HEK293 (cell line): Measurements from ENCODE around the gene STUM.

Source experiments
- HIC1 ChIP-seq: fragments of 450-650 bp; formaldehyde crosslinking; IDR thresholded peaks from 2 replicates; pipeline ENCODE4 v1.5.1; 2016; ENCODE audit warnings: missing biosample characterization, missing genetic modification characterization
- INSM2 ChIP-seq: fragments of 450-650 bp; formaldehyde crosslinking; IDR thresholded peaks from 2 replicates; pipeline ENCODE4 v1.5.1; 2016; ENCODE audit warnings: missing biosample characterization, missing genetic modification characterization
- MYNN ChIP-seq: fragments of 450-650 bp; formaldehyde crosslinking; IDR thresholded peaks from 2 replicates; pipeline ENCODE4 v1.5.1; 2016; ENCODE audit warnings: missing biosample characterization, missing genetic modification characterization, borderline replicate concordance
- PRDM1 ChIP-seq: fragments of 450-650 bp; formaldehyde crosslinking; IDR thresholded peaks from 2 replicates; pipeline ENCODE4; 2016; ENCODE audit warnings: missing biosample characterization, missing genetic modification characterization
- PRDM2 ChIP-seq: fragments of 450-650 bp; formaldehyde crosslinking; IDR thresholded peaks from 2 replicates; pipeline ENCODE4 v1.5.1; 2016; ENCODE audit warnings: missing biosample characterization, missing genetic modification characterization, borderline replicate concordance
- ZBTB6 ChIP-seq: fragments of 450-650 bp; formaldehyde crosslinking; IDR thresholded peaks from 2 replicates; pipeline ENCODE4 v1.5.1; 2017; ENCODE audit warnings: missing biosample characterization, missing genetic modification characterization
- ZBTB8A ChIP-seq: fragments of 450-650 bp; formaldehyde crosslinking; IDR thresholded peaks from 2 replicates; pipeline ENCODE4 v1.5.1; 2016; ENCODE audit warnings: missing biosample characterization, missing genetic modification characterization
- ZFP37 ChIP-seq: fragments of 450-650 bp; formaldehyde crosslinking; IDR thresholded peaks from 2 replicates; pipeline ENCODE4 v1.5.1; 2016; ENCODE audit warnings: missing biosample characterization, missing genetic modification characterization
- ZFP41 ChIP-seq: fragments of 450-650 bp; formaldehyde crosslinking; IDR thresholded peaks from 2 replicates; pipeline ENCODE4 v1.5.1; 2016; ENCODE audit warnings: missing biosample characterization, missing genetic modification characterization, borderline replicate concordance
- ZNF138 ChIP-seq: fragments of 450-650 bp; formaldehyde crosslinking; IDR thresholded peaks from 2 replicates; pipeline ENCODE4 v1.5.1; 2016; ENCODE audit warnings: missing biosample characterization, missing genetic modification characterization, borderline replicate concordance
- ZNF146 ChIP-seq: fragments of 450-650 bp; formaldehyde crosslinking; IDR thresholded peaks from 2 replicates; pipeline ENCODE4 v1.5.1; 2016; ENCODE audit warnings: missing biosample characterization, missing genetic modification characterization
- ZNF211 ChIP-seq: fragments of 450-650 bp; formaldehyde crosslinking; IDR thresholded peaks from 2 replicates; pipeline ENCODE4 v1.5.1; 2016; ENCODE audit warnings: low read depth, missing biosample characterization, missing genetic modification characterization
- ZNF274 ChIP-seq, 2 experiments: fragments of 200-500 bp in 1 of 2; fragments of 450-650 bp in 1 of 2; sonication (Bioruptor generic) in 1 of 2; formaldehyde crosslinking in 1 of 2; IDR thresholded peaks; 2 replicates each; pipeline versions ENCODE4 v1.5.1 to v1.6.1; 2014 to 2016; ENCODE audit warnings: borderline replicate concordance in 1 of 2, inconsistent platforms in 1 of 2, low read length in 1 of 2, missing biosample characterization in 1 of 2, missing genetic modification characterization in 1 of 2
- ZNF335 ChIP-seq: fragments of 450-650 bp; formaldehyde crosslinking; conservative IDR thresholded peaks from 2 replicates; pipeline ENCODE4 v1.5.1; 2016; ENCODE audit warnings: missing biosample characterization, missing genetic modification characterization
- ZNF37A ChIP-seq: fragments of 450-650 bp; IDR thresholded peaks from 2 replicates; pipeline ENCODE4 v1.5.1; 2018; ENCODE audit warnings: missing biosample characterization, missing genetic modification characterization
- ZNF513 ChIP-seq: fragments of 450-650 bp; IDR thresholded peaks from 2 replicates; pipeline ENCODE4 v1.5.1; 2018; ENCODE audit warnings: missing biosample characterization, missing genetic modification characterization
- ZNF549 ChIP-seq: fragments of 450-650 bp; IDR thresholded peaks from 2 replicates; pipeline ENCODE4 v1.5.1; 2018; ENCODE audit warnings: missing biosample characterization, missing genetic modification characterization, mild to moderate bottlenecking, inconsistent platforms, moderate library complexity
- ZNF629 ChIP-seq: fragments of 450-650 bp; formaldehyde crosslinking; IDR thresholded peaks from 2 replicates; pipeline ENCODE4 v1.5.1; 2017; ENCODE audit warnings: missing biosample characterization, missing genetic modification characterization
- ZNF639 ChIP-seq: fragments of 450-650 bp; formaldehyde crosslinking; IDR thresholded peaks from 2 replicates; pipeline ENCODE4 v1.5.1; 2016; ENCODE audit warnings: missing biosample characterization, missing genetic modification characterization
- ZNF660 ChIP-seq: fragments of 450-650 bp; IDR thresholded peaks from 2 replicates; pipeline ENCODE4 v1.5.1; 2018; ENCODE audit warnings: missing biosample characterization, mild to moderate bottlenecking, missing genetic modification characterization
- ZNF677 ChIP-seq: fragments of 450-650 bp; IDR thresholded peaks from 2 replicates; pipeline ENCODE4 v1.5.0; 2018; ENCODE audit warnings: missing biosample characterization, mild to moderate bottlenecking, missing genetic modification characterization, moderate library complexity
- ZNF701 ChIP-seq: fragments of 450-650 bp; formaldehyde crosslinking; IDR thresholded peaks from 2 replicates; pipeline ENCODE4 v1.5.1; 2016; ENCODE audit warnings: missing biosample characterization, missing genetic modification characterization
- ZNF76 ChIP-seq: fragments of 450-650 bp; formaldehyde crosslinking; IDR thresholded peaks from 2 replicates; pipeline ENCODE4; 2016; ENCODE audit warnings: low read depth, missing biosample characterization, missing genetic modification characterization, borderline replicate concordance

The STUM gene

GRCh38 chr1:226626577-226626956 lies 78.0 kb downstream of the STUM start (continued):
- no peak; the same call in 1 of the 2 replicates for TF ChIP-seq ZNF513 (tag by site-specific recombination)
- TF ChIP-seq ZNF76 (tag by site-specific recombination) = no peak; the same call in 1 of the 2 replicates
- no peak for TF ChIP-seq MYNN (tag by site-specific recombination)
- TF ChIP-seq ZNF335 (tag by site-specific recombination) = peak; percentile 55
- no peak for TF ChIP-seq ZNF274 (IDR thresholded peaks at IDR 0.05; ENCODE audit: low read length)
- no peak for TF ChIP-seq ZNF274 (tag by site-specific recombination; IDR thresholded peaks at IDR 0.05; ENCODE audit: borderline replicate concordance)
- TF ChIP-seq ZNF211 = no peak
- TF ChIP-seq ZFP41 (tag by site-specific recombination) = no peak
- no peak for TF ChIP-seq INSM2
- no peak for TF ChIP-seq ZFP37 (tag by site-specific recombination)
- TF ChIP-seq ZNF37A (tag by site-specific recombination) = 0 out of 2 replicates have a peak, but pooled peaks have one; percentile 58
- TF ChIP-seq ZNF660 = peak; percentile 90
- no peak for TF ChIP-seq ZBTB6 (tag by site-specific recombination)
- TF ChIP-seq ZNF146 (tag by site-specific recombination) = no peak
- no peak for TF ChIP-seq PRDM1 (tag by site-specific recombination)
- TF ChIP-seq ZNF549 (tag by site-specific recombination) = no peak
- TF ChIP-seq ZNF701 (tag by site-specific recombination) = no peak
- no peak for TF ChIP-seq ZNF677 (tag by site-specific recombination)
- TF ChIP-seq PRDM2 (tag by site-specific recombination) = no peak
- no peak for TF ChIP-seq HIC1 (tag by site-specific recombination)
- peak; percentile 70 for TF ChIP-seq ZBTB8A (tag by site-specific recombination)
- no peak for TF ChIP-seq ZNF639
- 0 out of 2 replicates have a peak, but pooled peaks have one; percentile 49 for TF ChIP-seq ZNF629 (tag by site-specific recombination)
- TF ChIP-seq ZNF138 (tag by site-specific recombination) = no peak
